HG03354 (cell line): Measurements from ENCODE around the gene GSG1L.

Experiments used
- ATAC-seq: cut with Tn5 transposase; IDR thresholded peaks from one replicate; pipeline ENCODE4 v1.9.1; 2021; ENCODE audit warnings: mild to moderate bottlenecking; ENCODE audit not compliant: unreplicated experiment, poor library complexity, severe bottlenecking

GSG1L gene

DNA sequence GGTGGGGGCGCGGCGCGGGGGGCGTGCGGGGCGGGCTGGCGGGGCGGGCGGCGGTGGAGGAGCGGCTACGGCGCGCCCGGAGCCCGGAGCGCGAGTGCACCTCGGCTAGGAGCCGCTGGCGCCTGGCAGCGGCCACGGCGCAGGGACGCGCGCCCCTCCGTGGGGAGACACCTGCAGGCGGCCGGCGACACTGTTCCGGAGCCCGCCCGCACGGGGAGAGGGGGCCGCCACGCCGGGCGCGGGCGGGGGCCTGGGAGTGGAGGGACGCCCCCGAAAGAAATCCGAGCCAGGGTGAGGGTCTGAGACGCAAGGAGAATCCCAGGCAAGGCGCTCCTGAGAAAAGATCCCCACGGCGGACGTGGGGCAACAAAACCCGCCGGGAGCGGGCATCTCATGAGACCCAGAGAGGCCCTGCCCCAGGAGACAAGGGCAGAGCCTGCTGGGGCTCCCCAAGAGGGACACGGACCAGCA lies at the start of gene GSG1L:
Gene GSG1L (minus strand): TSS at position 124 of the 471 bp plus-strand sequence. CDS start 290 bp downstream, outside the sequence.
- ATAC-seq = no peak

DNA sequence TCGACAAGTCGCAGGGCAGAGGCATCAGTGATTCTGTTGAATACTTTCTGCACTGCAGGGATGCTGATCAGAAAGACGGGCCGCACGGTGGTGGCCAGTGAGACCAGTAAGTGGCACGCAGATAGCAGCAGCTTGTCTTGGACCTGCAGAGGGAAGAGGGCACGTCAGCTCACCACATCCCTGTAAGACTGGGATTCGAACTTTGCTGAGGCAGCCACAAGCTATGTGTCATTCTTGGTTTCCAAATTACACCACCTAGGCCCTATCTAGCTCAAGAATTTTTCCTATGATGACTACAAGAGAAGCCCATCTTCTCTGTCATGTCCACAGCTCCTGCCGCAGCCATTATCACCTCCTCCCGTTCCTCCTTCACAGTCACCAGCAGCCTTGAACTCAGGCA lies 49.4 kb upstream of the GSG1L start:
- ATAC-seq = no peak

DNA sequence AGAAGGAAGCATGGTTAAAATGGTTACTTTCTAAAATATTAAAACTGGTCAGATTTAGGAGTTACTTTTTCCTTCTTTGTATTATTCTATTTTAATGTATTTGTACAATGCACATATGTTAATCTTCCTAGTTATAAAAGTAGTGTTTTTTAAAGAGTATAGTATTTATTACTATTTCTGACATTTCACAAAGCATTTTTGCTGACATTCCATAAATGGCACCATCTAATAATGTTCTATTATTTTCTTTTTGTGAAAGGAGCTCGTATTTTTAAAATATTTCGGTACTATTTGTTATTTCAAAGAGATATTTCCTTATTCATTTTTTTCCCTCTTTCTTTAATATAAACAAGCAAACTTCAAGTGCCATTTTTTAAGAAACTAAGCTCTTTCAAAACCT lies 47.5 kb upstream of the GSG1L start:
- no peak for ATAC-seq

DNA sequence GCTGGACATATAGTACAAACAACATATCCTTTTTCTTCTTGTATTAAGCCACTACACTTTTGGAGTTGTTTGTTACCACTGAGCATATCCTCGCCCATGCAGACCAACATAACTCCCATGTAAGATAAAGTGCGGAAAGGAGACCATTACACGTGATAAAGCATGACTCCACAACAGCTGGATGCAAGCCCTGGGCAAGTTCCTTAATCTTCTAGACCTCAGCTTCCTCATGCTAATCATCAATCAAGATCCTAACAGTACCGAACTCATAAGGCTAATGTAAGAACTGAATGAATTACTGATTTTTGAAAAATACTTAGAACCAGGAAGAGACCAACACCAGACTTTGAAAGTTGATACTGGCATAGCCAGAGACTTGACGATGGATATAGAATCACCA lies 47.0 kb upstream of the GSG1L start:
- ATAC-seq = no peak

DNA sequence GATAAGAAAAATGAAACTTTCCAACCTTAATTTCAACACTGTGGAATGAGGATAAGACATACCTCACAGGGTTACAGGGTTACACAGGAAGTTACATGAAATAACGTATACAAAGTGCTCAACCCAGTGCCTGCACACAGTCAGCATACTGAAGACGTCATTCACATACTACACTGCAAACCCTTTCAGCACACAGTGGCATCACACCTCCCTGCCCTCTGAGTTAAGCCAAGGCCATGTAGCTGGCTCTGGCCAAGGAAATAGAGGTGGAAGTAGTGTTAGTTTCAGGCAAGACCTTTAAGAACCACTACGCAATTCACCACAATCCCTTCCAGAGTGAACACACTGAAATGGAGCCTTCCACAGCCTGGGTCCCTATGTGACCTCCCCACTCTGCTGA lies 46.6 kb upstream of the GSG1L start:
- no peak for ATAC-seq

DNA sequence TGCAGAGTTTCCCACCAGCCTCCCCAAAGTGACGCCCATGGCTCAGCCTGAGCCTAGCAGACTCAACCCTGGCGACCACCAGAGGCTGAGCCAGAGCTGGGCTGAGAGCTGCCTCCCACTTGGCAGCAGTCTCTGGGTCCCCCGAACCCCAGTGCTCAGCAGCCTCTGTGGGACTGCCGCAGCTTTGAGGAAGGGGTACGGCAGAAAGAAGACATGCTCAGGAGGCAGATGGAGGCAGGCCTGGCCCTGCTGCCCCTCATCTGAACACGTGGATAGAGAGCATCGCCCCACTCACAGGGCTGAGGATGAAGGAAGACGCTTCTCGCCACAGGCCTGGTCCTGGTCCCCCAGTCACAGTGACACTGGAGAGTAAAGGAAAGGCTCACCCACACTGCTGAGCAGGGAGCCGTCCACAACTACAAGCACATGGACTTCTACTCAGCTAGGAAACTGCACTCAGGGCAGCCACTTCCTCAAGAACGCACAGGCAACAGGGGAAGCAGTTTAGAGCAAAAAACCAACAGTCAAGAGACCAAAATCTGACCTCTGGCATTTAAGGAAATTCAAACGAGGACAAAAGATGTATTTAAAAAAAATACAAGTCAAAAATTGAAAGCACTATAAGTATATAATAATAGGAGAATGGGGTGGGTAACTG lies 45.2 kb upstream of the GSG1L start:
- ATAC-seq = no peak

DNA sequence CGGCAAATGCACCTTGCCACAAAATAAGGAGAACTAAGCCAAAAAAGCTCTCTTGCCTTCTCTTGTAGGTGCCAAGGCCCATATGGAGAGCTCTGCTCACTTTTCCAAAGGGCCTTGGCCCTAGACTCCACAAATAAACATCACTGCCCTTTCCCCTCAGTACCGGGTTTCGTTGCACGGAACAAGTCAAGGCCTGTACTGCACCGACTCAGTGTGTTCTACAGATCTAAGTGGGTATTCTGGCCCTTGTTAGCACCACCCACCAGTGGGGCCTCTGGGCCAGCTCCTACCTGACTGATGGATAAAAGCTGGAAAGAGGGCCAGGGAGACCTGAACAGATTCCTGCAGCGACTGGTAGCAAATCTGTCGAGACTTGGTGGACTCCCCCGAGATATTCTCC lies 43.7 kb upstream of the GSG1L start:
- ATAC-seq = no peak

DNA sequence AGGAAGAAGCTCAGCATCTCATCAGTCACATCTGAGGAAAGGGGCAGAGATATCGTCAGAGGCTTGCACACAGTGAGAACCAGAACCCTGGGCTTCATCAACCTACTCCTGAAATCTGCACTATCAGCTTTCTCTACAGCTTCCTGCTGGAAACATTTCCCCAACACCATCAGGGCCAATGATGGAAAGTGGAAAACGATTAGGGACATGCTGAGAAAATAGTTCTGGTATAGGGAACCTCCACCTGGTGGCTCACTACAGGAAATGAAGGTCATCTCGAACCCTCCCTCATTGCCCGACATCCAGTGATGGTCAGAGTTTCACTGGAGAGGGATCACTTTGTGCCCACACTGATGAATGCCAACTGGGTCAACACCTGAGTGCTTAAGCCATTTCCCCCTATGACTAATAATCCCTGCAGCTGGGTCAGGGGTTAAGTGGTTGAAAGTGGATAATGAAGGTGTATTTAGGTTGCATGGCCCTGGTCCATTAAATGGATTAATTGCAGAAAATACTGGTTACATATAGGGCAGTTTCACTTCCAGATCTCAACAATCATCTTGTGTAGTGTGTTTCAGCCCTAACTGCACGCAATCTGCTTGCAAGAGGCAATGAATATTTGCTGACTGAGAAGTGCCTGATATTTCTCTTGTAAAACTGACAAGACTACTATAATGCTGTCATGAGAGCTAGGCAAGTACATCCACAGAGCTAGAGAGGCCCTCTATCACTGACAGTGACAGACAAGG lies 43.1 kb upstream of the GSG1L start:
- ATAC-seq = no peak

DNA sequence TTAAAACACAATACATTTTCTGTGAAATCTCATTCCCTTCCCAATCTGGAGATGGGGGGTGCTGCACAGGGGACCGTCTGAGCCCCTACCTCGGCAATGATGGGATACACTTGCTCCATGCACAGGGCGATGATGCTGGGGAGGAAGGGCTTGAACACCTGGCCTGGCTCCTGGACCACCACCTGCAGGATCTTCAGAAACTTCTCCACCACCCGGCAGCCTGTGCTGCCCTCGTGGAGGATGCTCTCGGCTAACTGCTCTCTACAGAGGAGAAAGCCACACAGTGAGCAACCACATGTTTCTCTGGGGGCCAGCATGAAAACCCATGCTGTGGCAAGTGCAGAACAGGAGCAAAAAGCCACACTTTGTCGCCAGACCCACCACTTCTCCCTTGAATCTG lies 42.4 kb upstream of the GSG1L start:
- ATAC-seq = no peak

DNA sequence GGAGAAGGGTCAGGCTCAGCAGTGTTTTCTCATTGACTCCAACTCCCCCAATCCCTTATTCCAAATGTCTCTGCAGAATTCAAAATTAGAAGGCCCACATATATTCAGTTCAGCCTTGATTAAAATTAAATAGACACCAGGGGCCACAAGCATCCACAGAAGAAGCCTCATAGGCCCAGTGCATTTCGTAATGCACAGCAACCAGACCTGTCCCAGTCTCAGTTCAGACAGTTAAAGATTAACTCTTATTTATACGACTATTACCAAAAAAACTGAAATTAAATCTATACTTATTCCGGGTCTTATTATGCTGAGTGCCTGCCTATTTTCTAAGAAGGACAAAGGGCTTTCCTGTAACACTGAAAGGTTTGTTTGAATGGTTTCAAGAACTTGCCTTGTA lies 41.8 kb upstream of the GSG1L start:
- ATAC-seq = no peak

DNA sequence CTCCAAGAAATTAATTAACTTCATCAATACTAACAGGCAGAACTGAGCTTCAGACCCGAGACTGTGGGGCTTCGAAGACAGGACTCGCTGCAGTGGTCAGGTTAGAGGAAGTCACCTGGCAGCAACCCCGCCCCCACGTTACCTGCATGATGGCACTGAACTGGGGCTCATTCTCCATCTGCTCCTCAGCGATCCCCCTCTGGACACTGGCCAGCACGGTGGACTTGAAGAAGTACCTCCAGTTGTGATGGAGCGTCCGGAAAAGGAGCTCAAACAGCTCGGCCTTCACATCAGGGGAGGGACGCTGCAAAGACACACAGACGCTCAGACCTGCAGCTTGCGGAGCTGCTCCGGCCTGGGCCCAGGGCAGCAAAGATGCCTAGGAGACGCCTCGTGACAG lies 40.9 kb upstream of the GSG1L start:
- no peak for ATAC-seq

DNA sequence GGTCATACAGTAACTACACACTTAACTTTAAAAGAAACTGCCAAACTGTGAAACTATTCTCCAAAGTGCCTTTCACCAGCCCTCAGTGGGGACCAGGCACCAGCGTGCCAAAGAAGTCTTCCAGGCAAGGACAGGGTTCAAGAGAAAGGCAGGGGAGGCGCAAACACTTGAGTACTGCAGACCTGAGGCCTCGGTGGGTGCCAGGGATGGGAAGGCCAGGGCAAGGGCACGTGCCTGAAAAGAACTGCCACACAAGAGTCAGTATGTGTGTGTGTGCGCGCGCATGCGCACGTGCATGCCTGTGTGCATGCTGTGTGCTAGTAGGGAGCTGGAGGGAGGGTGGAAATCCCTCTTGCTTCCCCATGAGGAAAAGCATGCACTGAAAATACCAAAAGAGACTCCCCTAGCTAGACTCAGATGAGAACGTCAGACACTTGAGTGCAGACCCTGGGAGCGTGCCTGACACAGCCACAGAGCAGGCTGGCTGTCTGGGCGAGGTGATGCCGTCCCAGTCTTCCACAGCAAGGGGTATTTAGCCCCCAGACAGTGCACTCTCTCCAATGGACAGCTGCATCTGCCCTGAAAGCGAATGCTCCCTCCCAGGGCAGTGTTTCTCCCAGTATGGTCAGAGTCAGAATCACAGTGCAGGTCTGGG lies 40.1 kb upstream of the GSG1L start:
- no peak for ATAC-seq

DNA sequence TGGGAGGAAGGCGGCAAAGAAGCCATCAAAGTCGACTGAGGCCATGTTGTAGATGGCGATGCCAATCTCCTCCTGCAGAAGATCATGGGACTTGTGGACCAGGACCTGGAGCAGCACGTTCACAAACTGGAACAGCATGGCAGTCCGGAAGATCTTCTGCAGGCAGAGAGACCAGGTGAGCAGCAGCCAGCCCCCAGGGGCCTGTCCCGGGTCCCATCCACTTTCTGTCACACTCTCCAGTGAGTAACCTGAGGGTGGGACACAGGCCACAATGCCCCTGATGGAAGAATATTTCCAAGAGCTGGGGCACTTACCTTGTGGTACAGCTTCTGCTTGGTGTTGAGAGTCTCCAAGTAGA lies 38.0 kb upstream of the GSG1L start:
- ATAC-seq = no peak

DNA sequence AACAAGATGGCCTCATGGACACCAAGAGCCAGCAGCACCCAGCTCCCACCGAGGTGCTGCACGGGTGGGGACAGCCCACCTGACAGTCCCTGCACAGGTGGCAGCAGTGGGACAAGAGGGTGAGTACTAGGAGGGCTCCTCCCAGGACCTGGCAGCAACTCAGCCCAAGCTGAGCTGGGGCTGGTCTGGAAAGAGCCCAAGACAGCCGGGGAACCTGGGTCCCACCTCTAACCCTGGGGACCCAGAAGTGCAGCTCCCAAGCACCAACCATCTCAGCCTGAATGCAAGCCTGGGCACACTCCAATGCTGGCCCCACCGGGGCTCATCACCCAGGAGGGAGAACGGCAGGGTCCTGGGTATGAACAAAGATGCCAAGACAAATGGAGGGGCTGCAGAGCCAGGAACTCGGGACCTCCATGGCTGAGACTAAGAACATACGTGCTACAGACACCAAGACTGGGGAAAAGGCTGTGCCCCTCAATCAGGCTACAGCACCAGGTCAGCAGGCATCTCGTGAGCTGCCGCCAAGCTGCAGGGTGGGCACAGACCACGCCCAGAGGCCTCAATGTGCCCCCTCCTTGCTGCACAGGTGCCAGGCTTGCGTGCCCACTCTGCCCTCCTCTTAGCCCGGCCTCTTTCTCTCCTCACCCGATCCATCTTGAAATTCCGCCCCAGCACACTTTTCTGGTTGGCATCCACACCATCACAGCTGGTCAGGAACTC lies 37.5 kb upstream of the GSG1L start:
- no peak for ATAC-seq

DNA sequence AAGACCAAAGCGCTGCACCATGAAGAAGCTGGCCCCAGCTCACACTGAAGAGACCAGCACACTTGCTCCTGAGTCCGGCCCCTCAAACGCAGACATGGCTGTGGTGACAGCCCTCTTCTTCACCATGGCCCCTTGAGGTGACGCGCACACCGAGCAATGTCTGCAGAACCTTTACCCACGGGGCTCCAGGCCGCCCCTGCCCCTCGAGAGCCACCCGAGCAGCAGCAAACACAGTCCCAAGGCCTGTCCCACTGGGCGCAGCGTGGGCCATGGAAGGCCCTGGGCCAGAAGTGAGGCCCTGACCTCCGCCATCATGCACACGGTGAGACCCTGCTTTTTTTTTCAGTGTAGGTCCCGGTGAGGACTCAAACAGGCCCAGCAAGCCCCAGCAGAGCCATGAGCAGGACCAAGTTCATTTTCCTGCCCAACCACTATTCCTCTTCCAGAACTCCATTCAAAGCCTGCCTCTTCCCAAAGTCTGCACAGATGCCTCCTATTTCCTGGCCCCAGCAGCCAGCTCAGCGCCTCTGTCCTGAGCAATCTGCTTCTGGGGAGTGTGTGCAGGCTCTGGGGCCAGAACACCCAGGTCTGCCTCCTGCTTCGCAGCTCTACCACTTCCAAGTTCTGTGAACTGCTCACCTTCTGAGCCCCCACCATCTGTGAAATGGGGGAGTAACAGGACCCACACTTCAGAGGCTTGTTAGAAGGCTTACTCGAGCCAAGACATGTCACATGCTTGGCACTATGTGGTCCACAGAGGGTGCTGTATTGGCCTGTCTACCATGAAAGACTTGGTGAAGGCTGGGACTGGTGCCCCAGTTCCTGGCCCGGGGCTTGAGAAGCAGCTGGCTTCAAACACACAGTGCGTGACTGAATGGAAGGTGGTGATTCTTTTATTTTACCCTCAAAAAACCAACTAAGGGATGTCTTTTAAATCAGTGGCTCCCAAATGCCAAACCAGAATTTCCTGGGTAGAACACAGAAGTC lies 35.7 kb upstream of the GSG1L start:
- no peak for ATAC-seq

DNA sequence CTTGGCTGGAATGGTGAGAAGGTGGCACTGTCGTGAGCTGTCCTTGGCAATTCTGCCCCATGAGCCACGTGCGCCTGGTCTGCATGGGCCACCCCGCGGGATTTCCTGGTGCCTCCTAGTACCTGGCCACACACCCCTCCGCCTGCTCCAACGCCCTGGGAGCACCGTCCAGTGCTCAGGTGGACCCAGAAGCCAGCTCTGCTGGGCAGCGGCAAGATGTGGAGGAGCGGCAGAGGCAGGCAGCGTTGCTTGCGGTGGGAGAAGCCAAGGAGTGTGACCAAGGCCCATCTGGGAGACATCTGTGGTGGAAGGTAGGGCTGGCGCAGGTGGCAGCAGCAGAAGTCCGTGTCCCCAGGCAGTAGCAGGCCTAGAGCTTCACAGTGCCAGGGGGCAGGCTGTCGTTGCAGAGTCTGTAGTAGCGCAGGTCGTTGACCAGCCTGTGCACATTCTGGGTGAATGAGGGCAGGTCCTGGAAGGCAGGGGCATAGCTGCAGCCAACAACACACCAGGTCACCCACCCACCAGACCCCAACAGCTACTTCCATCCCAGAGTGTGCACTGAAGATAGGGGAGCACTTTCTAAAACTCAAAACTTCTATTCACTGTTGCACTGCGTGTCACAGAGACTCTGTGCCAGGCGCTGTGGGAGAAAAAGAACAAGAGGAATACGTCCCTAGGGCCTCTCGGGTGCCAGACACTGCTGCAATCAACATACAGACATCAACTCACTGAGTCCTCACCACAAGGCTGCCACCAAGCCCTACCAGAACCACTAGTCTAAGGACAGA lies 34.9 kb upstream of the GSG1L start:
- no peak for ATAC-seq

DNA sequence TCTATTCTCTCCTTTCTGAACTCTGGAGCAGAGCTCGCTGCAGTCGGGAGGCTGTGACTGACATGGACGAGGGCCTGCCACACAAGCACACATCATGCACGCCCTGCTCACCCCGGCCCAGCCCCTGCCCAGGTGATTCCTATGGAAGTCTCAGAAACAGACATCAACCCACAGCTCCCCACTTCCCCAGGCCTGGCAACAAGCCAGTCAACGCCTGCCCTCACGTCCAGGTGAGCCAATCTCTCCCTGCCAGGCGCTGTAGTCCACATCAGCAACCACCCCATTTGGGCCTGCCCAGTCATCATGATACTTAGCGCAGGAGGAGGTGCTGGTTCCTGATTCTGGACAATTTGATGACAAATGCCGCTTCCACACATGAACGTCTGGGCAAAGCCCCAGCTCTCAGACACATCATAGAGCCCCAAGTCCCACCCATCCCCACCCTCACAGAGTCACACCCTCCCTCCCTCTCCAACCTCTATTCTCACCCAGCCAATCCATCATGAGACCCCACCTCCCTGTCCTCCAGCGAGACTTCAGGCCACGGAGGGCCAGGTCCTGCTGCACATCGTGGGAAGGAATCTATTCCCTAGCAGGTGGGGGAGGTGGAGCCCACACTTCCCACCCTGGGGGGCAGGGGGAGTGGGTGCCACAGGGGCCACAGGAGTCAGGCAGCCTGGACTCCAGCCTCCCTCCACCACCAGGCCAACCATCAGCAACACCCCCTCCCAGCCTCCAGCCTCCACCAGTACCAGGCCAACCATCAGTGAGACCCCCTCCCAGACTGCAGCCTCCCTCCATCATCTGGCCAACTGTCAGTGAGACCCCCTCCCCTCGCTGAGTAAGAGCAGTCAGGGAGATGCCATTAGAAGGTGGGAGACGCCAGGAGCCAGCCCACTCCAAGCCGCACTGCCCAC lies 33.7 kb upstream of the GSG1L start:
- ATAC-seq = no peak

DNA sequence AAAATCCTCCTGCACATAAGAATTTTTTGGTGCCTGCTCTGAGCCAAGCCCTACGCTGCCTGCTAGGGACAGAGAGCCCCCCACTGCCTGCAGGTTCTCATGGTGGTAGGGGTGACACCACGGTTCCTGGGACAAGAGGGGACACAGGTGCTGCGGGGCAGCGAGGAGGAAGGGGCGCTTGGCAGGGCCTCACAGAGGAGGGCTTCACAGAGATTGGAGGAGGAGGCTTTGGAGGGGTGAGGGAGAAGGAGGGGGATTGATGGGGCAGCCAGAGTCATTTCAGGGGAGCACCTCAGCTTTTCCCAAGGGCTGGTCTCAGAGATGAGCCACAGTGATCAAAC lies 29.8 kb upstream of the GSG1L start:
- ATAC-seq = no peak
